Neutrophil (primary cell): ENCODE measurements around the gene LAPTM4A.
A peak's percentile ranks its signal among the peaks of the same experiment; 100 is the strongest.

Source experiments
- H3K27ac ChIP-seq: fragments of 200-600 bp; sonication (generic); 2 replicates; pipeline ENCODE4 v1.5.1; 2016; ENCODE audit warnings: mild to moderate bottlenecking, moderate library complexity
- H3K27me3 ChIP-seq: fragments of 200-600 bp; sonication (generic); 2 replicates; pipeline ENCODE4 v1.6.0; 2016; ENCODE audit warnings: mild to moderate bottlenecking
- H3K36me3 ChIP-seq: fragments of 200-600 bp; sonication (generic); 2 replicates; pipeline ENCODE4 v1.5.1; 2017
- H3K4me1 ChIP-seq, 2 experiments: fragments of 200-600 bp in 1 of 2; sonication (generic) in 1 of 2; 1 replicate in 1 of 2; 2 replicates in 1 of 2; pipeline versions ENCODE4 v1.5.1 to v1.6.1; 2013 to 2016; ENCODE audit warnings: low read depth in 1 of 2, low read length in 1 of 2, mild to moderate bottlenecking in 1 of 2, moderate library complexity in 1 of 2; ENCODE audit not compliant: control insufficient read depth in 1 of 2, insufficient read depth in 1 of 2
- H3K4me3 ChIP-seq, 2 experiments: fragments of 200-600 bp in 1 of 2; sonication (generic) in 1 of 2; 1 replicate in 1 of 2; 2 replicates in 1 of 2; pipeline ENCODE4 v1.5.1; 2013 to 2016; ENCODE audit warnings: low read depth in 1 of 2, low read length in 1 of 2, mild to moderate bottlenecking in 1 of 2, moderate library complexity in 1 of 2
- H3K9me3 ChIP-seq: fragments of 200-600 bp; sonication (generic); 2 replicates; pipeline ENCODE4 v1.5.1; 2016
- CTCF ChIP-seq: fragments of 200-600 bp; sonication (generic); IDR thresholded peaks from 2 replicates; pipeline ENCODE4 v1.5.1; 2016; ENCODE audit warnings: antibody characterized with exemption

Gene LAPTM4A

GRCh38 chr2:20018601-20019152, 32.8 kb downstream of the LAPTM4A start:
- peaks cover 13% of the 10 kb centered on the region for H3K27me3 ChIP-seq
- no peak overlapping the region for H3K4me3 ChIP-seq
- no peaks in the 10 kb centered on the region for H3K9me3 ChIP-seq
- no peaks in the 10 kb centered on the region for H3K4me1 ChIP-seq
- TF ChIP-seq CTCF, result no peak
- H3K27ac ChIP-seq, result no peak overlapping the region
- H3K36me3 ChIP-seq, result no peaks in the 10 kb centered on the region

DNA sequence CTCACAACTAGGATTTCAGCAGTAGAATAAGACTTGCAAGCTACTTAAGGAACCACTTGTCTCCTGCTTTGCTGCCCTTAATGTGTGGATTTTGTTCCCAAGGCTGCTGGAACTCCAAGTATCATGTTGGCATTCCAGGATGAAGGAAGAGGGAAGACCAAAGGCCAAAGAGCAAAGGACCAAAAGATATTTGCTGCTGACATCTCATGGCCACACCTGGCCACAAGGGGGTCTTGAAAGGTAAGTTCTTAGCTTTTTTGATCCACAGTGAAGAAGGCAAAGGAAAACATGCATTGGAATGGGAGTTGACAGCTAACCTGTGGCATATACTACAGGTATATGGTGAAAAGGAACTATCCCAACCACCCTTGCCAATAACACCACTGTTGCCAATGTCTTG, 35.1 kb downstream of the LAPTM4A start:
- H3K27me3 ChIP-seq, result peaks cover 36% of the 10 kb centered on the region
- no peak overlapping the region for H3K4me3 ChIP-seq
- no peaks in the 10 kb centered on the region for H3K36me3 ChIP-seq
- H3K4me1 ChIP-seq, result peaks cover 0 to 11% of the 10 kb centered on the region in 2 experiments
- no peak overlapping the region for H3K27ac ChIP-seq
- no peak for TF ChIP-seq CTCF
- H3K9me3 ChIP-seq, result no peaks in the 10 kb centered on the region

- Histone ChIP-seq H3K36me3 (no peaks in the 10 kb centered on the region), H3K27ac (no peak overlapping the region), H3K27me3 (peaks cover 44% of the 10 kb centered on the region), H3K4me3 (no peak overlapping the region), H3K9me3 (no peaks in the 10 kb centered on the region), H3K4me1 (peaks cover 0 to 11% of the 10 kb centered on the region in 2 experiments)
- TF ChIP-seq CTCF, result peak; percentile 40
Observed at GRCh38 chr2:20015482-20016083, 35.8 kb downstream of the LAPTM4A start.

DNA sequence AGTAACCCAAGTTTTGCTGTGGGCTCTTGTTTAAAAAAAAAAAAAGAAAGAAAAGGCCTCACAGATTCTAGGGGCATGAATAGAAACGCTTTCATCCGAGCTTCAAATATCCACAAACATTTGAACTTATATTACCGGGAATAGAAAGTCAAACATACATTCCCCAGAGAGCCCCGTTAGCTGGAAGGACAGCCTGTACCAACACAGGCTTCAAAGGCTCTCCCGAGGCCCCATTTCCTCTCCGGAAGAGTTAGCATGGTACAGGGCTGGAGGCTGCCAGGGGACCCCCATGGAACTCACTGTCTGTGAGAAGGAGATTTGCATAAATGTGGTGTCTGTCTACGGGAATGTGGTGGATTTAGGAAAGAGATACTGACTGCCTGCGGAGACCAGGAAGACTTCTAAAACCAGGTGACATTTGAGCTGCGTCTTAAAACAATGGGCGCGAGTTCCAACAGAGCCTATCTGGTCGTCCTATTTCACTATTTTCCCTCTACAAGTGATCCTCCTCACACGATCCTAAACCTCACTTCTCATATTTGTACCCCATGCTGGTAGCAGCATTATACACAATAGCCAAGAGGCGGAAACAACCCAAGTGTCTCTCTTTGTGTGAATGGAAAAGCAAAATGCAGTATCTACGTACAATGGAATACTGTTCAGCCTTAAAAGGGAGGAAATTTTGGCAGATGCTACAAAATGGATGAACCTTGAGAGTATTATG, 38.1 kb downstream of the LAPTM4A start:
- Histone ChIP-seq H3K4me1 (peaks cover 0 to 11% of the 10 kb centered on the region in 2 experiments), H3K9me3 (no peaks in the 10 kb centered on the region), H3K4me3 (peak overlapping the region in 1 of 2 experiments; percentile 21), H3K27me3 (peaks cover 67% of the 10 kb centered on the region), H3K36me3 (no peaks in the 10 kb centered on the region), H3K27ac (no peak overlapping the region)
- TF ChIP-seq CTCF, result no peak

- no peaks in the 10 kb centered on the region for H3K36me3 ChIP-seq
- no peaks in the 10 kb centered on the region for H3K9me3 ChIP-seq
- TF ChIP-seq CTCF, result no peak
- peaks cover 74% of the 10 kb centered on the region for H3K27me3 ChIP-seq
- no peak within 1 kb of the TSS for H3K27ac ChIP-seq
- peaks cover 0 to 11% of the 10 kb centered on the region in 2 experiments for H3K4me1 ChIP-seq
- peak within 1 kb of the TSS; percentile 7 to 21 for H3K4me3 ChIP-seq
Observed at GRCh38 chr2:20012282-20013125, 38.9 kb downstream of the LAPTM4A start, which contains the start of gene MATN3. Gene MATN3, minus strand, starts transcription at chr2:20012668. Its CDS starts 37 bp downstream, at chr2:20012631.
